SK-N-SH (cell line): ENCODE results near the gene SACM1L. TPM values are rescaled to one million over a fixed set of nuclear protein-coding genes. Genes with fewer than 3 reads are reported as not detected.

Experiments used
- CTCF ChIA-PET: fragments of 300-600, 350-600 bp; formaldehyde crosslinking; extraction: SDS; loops from one replicate; lab custom pipeline; 2021; lab: Yijun Ruan, JAX
- POLR2A ChIA-PET: fragments of 350-600 bp; sonication (Branson Sonifier 250); formaldehyde crosslinking; extraction: SDS; loops from one replicate; lab custom pipeline; 2020; ENCODE audit warnings: antibody characterized with exemption, inconsistent platforms; lab: Yijun Ruan, JAX
- DNase-seq: peaks from one replicate; pipeline ENCODE4 v3.0.0; 2012
- H2AFZ ChIP-seq: fragments of 200-600 bp; sonication (generic); 2 replicates; pipeline ENCODE4 v1.8.1; 2016; ENCODE audit warnings: antibody characterized with exemption, mild to moderate bottlenecking, low read depth
- H3F3A ChIP-seq: fragments of 200-600 bp; sonication (generic); replicated peaks from 2 replicates; pipeline ENCODE3; 2016; ENCODE audit warnings: antibody characterized with exemption, mild to moderate bottlenecking; ENCODE audit not compliant: insufficient read depth
- H3K27ac ChIP-seq, 2 experiments: fragments of 200-500 bp in 1 of 2; fragments of 200-600 bp in 1 of 2; sonication (Bioruptor generic) in 1 of 2; sonication (generic), shearing (Covaris generic) in 1 of 2; 2 replicates each; pipeline versions ENCODE4 v1.5.1 to v1.6.1; 2014 to 2016; ENCODE audit warnings: low read depth in 2 of 2, inconsistent platforms in 1 of 2, low read length in 1 of 2, mild to moderate bottlenecking in 1 of 2, mixed read lengths in 1 of 2
- H3K27me3 ChIP-seq: fragments of 200-600 bp; sonication (generic), shearing (Covaris generic); 2 replicates; pipeline ENCODE4 v1.6.1; 2016; ENCODE audit warnings: mixed run types; ENCODE audit not compliant: insufficient read depth
- H3K36me3 ChIP-seq, 2 experiments: fragments of 200-500 bp in 1 of 2; fragments of 200-600 bp in 1 of 2; sonication (Bioruptor generic) in 1 of 2; sonication (generic) in 1 of 2; replicated peaks in 1 of 2; 2 replicates each; pipeline versions ENCODE3 to v1.5.1; 2014 to 2016; ENCODE audit warnings: low read length in 1 of 2, mild to moderate bottlenecking in 1 of 2; ENCODE audit not compliant: insufficient read depth in 2 of 2, control insufficient read depth in 1 of 2
- H3K4me1 ChIP-seq, 2 experiments: fragments of 200-500 bp in 1 of 2; fragments of 200-600 bp in 1 of 2; sonication (Bioruptor generic) in 1 of 2; sonication (generic), shearing (Covaris generic) in 1 of 2; 2 replicates each; pipeline versions ENCODE4 v1.5.1 to v1.6.1; 2014 to 2016; ENCODE audit warnings: low read depth in 1 of 2, low read length in 1 of 2, mixed run types in 1 of 2; ENCODE audit not compliant: insufficient read depth in 2 of 2, control insufficient read depth in 1 of 2
- H3K4me2 ChIP-seq: fragments of 200-600 bp; sonication (generic), shearing (Covaris generic); 2 replicates; pipeline ENCODE4 v1.6.1; 2017; ENCODE audit warnings: mixed run types
- H3K4me3 ChIP-seq, 2 experiments: fragments of 200-500 bp in 1 of 2; fragments of 200-600 bp in 1 of 2; sonication (Bioruptor generic) in 1 of 2; sonication (generic), shearing (Covaris generic) in 1 of 2; 2 replicates each; pipeline versions ENCODE4 v1.5.1 to v1.8.1; 2014 to 2016; ENCODE audit warnings: low read depth in 2 of 2, inconsistent platforms in 1 of 2, low read length in 1 of 2, mild to moderate bottlenecking in 1 of 2, mixed read lengths in 1 of 2, moderate library complexity in 1 of 2
- H3K79me2 ChIP-seq: fragments of 200-600 bp; sonication (generic); 2 replicates; pipeline ENCODE4 v1.8.1; 2017; ENCODE audit warnings: mild to moderate bottlenecking; ENCODE audit not compliant: insufficient read depth
- H3K9ac ChIP-seq: fragments of 200-600 bp; sonication (generic); 2 replicates; pipeline ENCODE4 v1.6.1; 2017; ENCODE audit warnings: mixed run types
- H3K9me2 ChIP-seq: fragments of 200-600 bp; sonication (generic); 2 replicates; pipeline ENCODE4 v1.6.1; 2017; ENCODE audit warnings: mixed run types
- H3K9me3 ChIP-seq: fragments of 200-600 bp; sonication (generic); 2 replicates; pipeline ENCODE4 v1.6.1; 2017; ENCODE audit warnings: mixed run types, mild to moderate bottlenecking, moderate library complexity
- H4K20me1 ChIP-seq: fragments of 200-600 bp; sonication (generic); 2 replicates; pipeline ENCODE4 v1.6.1; 2017; ENCODE audit warnings: mild to moderate bottlenecking, mixed run types; ENCODE audit not compliant: insufficient read depth
- CHD2 ChIP-seq: fragments of 150-350 bp; IDR thresholded peaks from 2 replicates; pipeline ENCODE4 v1.6.1; 2018; ENCODE audit warnings: low read length; ENCODE audit not compliant: partially characterized antibody
- GATA2 ChIP-seq: sonication (generic); formaldehyde crosslinking; IDR thresholded peaks from 2 replicates; pipeline ENCODE4 v1.5.0; 2020; ENCODE audit warnings: mild to moderate bottlenecking, missing genetic modification reagents
- JUND ChIP-seq: IDR thresholded peaks from 2 replicates; pipeline ENCODE4 v1.4.0; 2012
- MXI1 ChIP-seq: IDR thresholded peaks from 2 replicates; pipeline ENCODE4 v1.6.1; 2012; ENCODE audit warnings: mild to moderate bottlenecking, low read depth, low read length, improper control_type of control experiment
- NFIC ChIP-seq: IDR thresholded peaks from 2 replicates; pipeline ENCODE4 v1.4.0; 2012; ENCODE audit warnings: borderline replicate concordance
- NRF1 ChIP-seq: IDR thresholded peaks from 2 replicates; pipeline ENCODE4 v1.6.1; 2012; ENCODE audit warnings: low read depth, mild to moderate bottlenecking, low read length
- RCOR1 ChIP-seq: fragments of 150-350 bp; IDR thresholded peaks from 2 replicates; pipeline ENCODE4 v1.6.1; 2017; ENCODE audit warnings: antibody characterized with exemption, low read length
- RFX5 ChIP-seq: IDR thresholded peaks from 2 replicates; pipeline ENCODE4 v1.6.1; 2012; ENCODE audit warnings: mild to moderate bottlenecking, improper control_type of control experiment, low read length
- RXRA ChIP-seq: IDR thresholded peaks from 2 replicates; pipeline ENCODE4 v1.4.0; 2012; ENCODE audit warnings: low read depth, mild to moderate bottlenecking, borderline replicate concordance
- SIN3A ChIP-seq: IDR thresholded peaks from 2 replicates; pipeline ENCODE4 v1.6.1; 2012; ENCODE audit warnings: low read depth, mild to moderate bottlenecking, low read length, moderate library complexity, borderline replicate concordance
- TCF12 ChIP-seq: IDR thresholded peaks from 2 replicates; pipeline ENCODE4 v1.4.0; 2012
- WGBS: methylation state at CpG from one replicate; pipeline ENCODE4 v1.1.6; 2017; ENCODE audit warnings: low lambda C conversion rate; 5-methylcytosine and 5-hydroxymethylcytosine counted together
- polyA plus RNA-seq, 3 experiments: library from polyadenylated mRNA; depleted of rRNA; stranded (reverse); fragments of >200 nt; gene quantifications; 2 replicates each; pipeline ENCODE4 v1.2.3, GENCODE V29; 2012
- TF ChIP-seq, protein P1 (sequence below): IDR thresholded peaks from 2 replicates; pipeline ENCODE4 v1.6.1; 2012; ENCODE audit warnings: mild to moderate bottlenecking, low read depth, low read length, moderate library complexity
- TF ChIP-seq, protein P2 (sequence below): IDR thresholded peaks from 2 replicates; pipeline ENCODE4 v1.4.0; 2012; ENCODE audit warnings: low read depth
- TF ChIP-seq, protein P3 (sequence below): fragments of 150-350 bp; IDR thresholded peaks from 2 replicates; pipeline ENCODE4 v1.6.1; 2017; ENCODE audit warnings: antibody characterized with exemption, low read length, low read depth, borderline replicate concordance

The SACM1L gene
- polyA plus RNA-seq, 1 of the 3 experiments (the other 2 are of a cell fraction): 11.2 TPM

DNA sequence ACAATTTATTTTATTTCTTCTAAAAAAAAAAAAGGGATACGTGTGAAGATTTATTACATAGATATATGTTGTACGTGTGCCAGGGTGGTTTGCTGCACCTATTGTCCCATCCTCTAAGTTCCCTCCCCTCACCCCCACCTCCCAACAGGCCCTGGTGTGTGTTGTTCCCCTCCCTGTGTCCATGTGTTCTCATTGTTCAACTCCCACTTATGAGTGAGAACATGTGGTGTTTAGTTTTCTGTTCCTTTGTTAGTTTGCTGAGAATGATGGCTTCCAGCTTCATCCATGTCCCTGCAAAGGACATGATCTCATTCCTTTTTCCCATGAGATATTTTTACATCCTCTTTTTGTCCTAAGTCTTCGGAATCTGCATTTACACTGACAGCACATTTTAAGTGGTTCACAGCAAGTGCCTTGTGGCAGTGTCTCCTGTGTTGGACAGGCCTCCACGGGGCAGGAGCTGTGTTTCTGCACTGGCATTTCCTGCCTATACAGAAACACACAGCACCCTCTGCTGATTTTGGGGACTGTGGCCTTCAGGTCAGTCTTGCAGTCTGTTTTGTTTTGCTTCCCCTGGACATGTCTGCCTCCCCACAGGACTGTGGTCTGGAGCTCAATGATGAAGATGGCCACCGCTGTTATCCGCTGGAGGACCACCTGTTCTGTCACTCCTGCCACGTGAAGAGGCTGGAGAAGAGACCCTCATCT lies 12.7 kb upstream of the SACM1L start:
- Histone ChIP-seq H3K36me3 (peaks cover 36 to 64% of the 10 kb centered on the region in 2 experiments), H2AFZ (no peak overlapping the region), H3F3A (no peaks in the 10 kb centered on the region), H3K79me2 (no peaks in the 10 kb centered on the region), H4K20me1 (no peaks in the 10 kb centered on the region), H3K4me1 (no peaks in the 10 kb centered on the region; a peak in 1 of 4 replicates), H3K9me3 (no peaks in the 10 kb centered on the region), H3K27me3 (no peaks in the 10 kb centered on the region), H3K27ac (no peak overlapping the region), H3K9me2 (no peaks in the 10 kb centered on the region), H3K4me3 (no peak overlapping the region), H3K9ac (no peak overlapping the region), H3K4me2 (no peak overlapping the region)
- 88% methylated on average over 7 of the region's 7 CpGs for WGBS
- no peak for DNase-seq
- TF ChIP-seq RCOR1 (no peak), MXI1 (no peak), NFIC (no peak), SIN3A (no peak), NRF1 (no peak), RFX5 (no peak), TCF12 (no peak), GATA2 (CRISPR knock-in tag) (no peak), RXRA (no peak), JUND (no peak)
- TF ChIP-seq, protein P1, sequence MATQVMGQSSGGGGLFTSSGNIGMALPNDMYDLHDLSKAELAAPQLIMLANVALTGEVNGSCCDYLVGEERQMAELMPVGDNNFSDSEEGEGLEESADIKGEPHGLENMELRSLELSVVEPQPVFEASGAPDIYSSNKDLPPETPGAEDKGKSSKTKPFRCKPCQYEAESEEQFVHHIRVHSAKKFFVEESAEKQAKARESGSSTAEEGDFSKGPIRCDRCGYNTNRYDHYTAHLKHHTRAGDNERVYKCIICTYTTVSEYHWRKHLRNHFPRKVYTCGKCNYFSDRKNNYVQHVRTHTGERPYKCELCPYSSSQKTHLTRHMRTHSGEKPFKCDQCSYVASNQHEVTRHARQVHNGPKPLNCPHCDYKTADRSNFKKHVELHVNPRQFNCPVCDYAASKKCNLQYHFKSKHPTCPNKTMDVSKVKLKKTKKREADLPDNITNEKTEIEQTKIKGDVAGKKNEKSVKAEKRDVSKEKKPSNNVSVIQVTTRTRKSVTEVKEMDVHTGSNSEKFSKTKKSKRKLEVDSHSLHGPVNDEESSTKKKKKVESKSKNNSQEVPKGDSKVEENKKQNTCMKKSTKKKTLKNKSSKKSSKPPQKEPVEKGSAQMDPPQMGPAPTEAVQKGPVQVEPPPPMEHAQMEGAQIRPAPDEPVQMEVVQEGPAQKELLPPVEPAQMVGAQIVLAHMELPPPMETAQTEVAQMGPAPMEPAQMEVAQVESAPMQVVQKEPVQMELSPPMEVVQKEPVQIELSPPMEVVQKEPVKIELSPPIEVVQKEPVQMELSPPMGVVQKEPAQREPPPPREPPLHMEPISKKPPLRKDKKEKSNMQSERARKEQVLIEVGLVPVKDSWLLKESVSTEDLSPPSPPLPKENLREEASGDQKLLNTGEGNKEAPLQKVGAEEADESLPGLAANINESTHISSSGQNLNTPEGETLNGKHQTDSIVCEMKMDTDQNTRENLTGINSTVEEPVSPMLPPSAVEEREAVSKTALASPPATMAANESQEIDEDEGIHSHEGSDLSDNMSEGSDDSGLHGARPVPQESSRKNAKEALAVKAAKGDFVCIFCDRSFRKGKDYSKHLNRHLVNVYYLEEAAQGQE: no peak
- TF ChIP-seq, protein P2, sequence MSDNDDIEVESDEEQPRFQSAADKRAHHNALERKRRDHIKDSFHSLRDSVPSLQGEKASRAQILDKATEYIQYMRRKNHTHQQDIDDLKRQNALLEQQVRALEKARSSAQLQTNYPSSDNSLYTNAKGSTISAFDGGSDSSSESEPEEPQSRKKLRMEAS: no peak
- CTCF ChIA-PET: interaction anchor here (1.0 to 2.1 kb wide), 4 partner anchors 11 to 165 kb away, joined by 4 to 10 read pairs (median 6); no protein-coding TSS in a partner anchor
- POLR2A ChIA-PET: no interaction called here

DNA sequence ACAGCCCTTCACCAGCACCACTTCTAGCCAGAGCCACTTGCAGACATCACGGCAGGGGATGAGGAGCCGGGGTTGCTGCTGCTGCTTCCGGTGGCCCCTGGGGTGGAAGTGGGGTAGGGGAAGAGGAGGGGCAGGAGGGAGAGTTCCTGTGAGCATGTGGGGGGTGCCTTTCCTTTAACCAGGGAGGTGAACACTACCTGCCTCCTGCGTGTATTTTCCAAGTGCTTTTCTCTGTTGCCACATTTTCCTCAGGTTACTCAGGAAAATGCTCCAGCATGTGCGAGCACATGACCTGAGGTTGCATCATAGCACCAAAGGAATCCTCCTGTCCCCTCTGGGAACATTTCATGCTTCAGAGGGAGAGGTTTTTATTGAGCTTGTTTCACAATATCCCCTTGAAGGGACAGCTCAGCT lies 12.2 kb upstream of the SACM1L start:
- DNase-seq: no peak
- Histone ChIP-seq H3K4me2 (no peak overlapping the region), H2AFZ (no peak overlapping the region), H3K36me3 (peaks cover 35 to 61% of the 10 kb centered on the region in 2 experiments), H3K79me2 (no peaks in the 10 kb centered on the region), H3K27ac (no peak overlapping the region), H3F3A (no peaks in the 10 kb centered on the region), H3K9ac (no peak overlapping the region), H4K20me1 (no peaks in the 10 kb centered on the region), H3K4me1 (peaks cover 0 to 3% of the 10 kb centered on the region in 2 experiments; a peak in 1 of 4 replicates), H3K9me3 (no peaks in the 10 kb centered on the region), H3K27me3 (no peaks in the 10 kb centered on the region), H3K4me3 (no peak overlapping the region)
- WGBS: 91% methylated on average over 4 of the region's 5 CpGs
- CTCF ChIA-PET: interaction anchor here (1.0 to 2.1 kb wide), 5 partner anchors 12 to 402 kb away, joined by 4 to 10 read pairs (median 4); no protein-coding TSS in a partner anchor
- POLR2A ChIA-PET: no interaction called here
- TF ChIP-seq, protein P3, sequence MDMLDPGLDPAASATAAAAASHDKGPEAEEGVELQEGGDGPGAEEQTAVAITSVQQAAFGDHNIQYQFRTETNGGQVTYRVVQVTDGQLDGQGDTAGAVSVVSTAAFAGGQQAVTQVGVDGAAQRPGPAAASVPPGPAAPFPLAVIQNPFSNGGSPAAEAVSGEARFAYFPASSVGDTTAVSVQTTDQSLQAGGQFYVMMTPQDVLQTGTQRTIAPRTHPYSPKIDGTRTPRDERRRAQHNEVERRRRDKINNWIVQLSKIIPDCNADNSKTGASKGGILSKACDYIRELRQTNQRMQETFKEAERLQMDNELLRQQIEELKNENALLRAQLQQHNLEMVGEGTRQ: no peak
- TF ChIP-seq GATA2 (CRISPR knock-in tag) (no peak), CHD2 (no peak)
- TF ChIP-seq, all 33 proteins: peak for 0
- H3K9me2 ChIP-seq: no peaks in the 10 kb centered on the region
